ENCODE results near the gene TXNRD1. TPM values are rescaled to one million over a fixed set of nuclear protein-coding genes. Genes with fewer than 3 reads are reported as not detected.

The TXNRD1 gene
- total RNA-seq, 2 donors from 2014 or later: 35.9 to 36.6 TPM

GRCh38 chr12:104189915-104190555 lies 25.5 kb upstream of the TXNRD1 start:
- H3K4me1 ChIP-seq: peaks cover 8% of the 10 kb centered on the region
- H3K9me3 ChIP-seq: no peaks in the 10 kb centered on the region
- H3K4me3 ChIP-seq: no peak overlapping the region
- intact Hi-C loops (cut with DNase I): no loop called here
- no peak for ATAC-seq
- TF ChIP-seq CTCF (IDR thresholded peaks at IDR 0.05) (no peak), POLR2A (IDR thresholded peaks at IDR 0.05) (no peak)
- H3K27ac ChIP-seq: no peak overlapping the region
- H3K27me3 ChIP-seq: no peaks in the 10 kb centered on the region
- no peak for DNase-seq
- WGBS, 2 donors: 81 to 93% methylated on average over 2 of the region's 2 CpGs
- no peaks in the 10 kb centered on the region for H3K36me3 ChIP-seq (replicated peaks in 1 of 2; ENCODE audit: insufficient read depth in 1 of 2, low read depth in 2 of 2)

GRCh38 chr12:104190641-104191176 lies 24.9 kb upstream of the TXNRD1 start:
- WGBS, 2 donors: 93 to 97% methylated on average over 3 of the region's 3 CpGs
- ATAC-seq (no peak), DNase-seq (no peak)
- intact Hi-C loops (cut with DNase I): no loop called here
- Histone ChIP-seq H3K9me3 (no peaks in the 10 kb centered on the region), H3K27me3 (no peaks in the 10 kb centered on the region), H3K4me3 (no peak overlapping the region), H3K36me3 (replicated peaks in 1 of 2; ENCODE audit: insufficient read depth in 1 of 2, low read depth in 2 of 2) (no peaks in the 10 kb centered on the region), H3K4me1 (peaks cover 8% of the 10 kb centered on the region), H3K27ac (no peak overlapping the region)
- TF ChIP-seq POLR2A (IDR thresholded peaks at IDR 0.05) (no peak), CTCF (IDR thresholded peaks at IDR 0.05) (no peak)

GRCh38 chr12:104197264-104197663 lies 18.3 kb upstream of the TXNRD1 start:
- H3K27me3 ChIP-seq: no peaks in the 10 kb centered on the region
- H3K9me3 ChIP-seq: no peaks in the 10 kb centered on the region
- H3K4me1 ChIP-seq: no peaks in the 10 kb centered on the region
- 65 to 74% methylated on average over 2 of the region's 2 CpGs for WGBS, 2 donors
- TF ChIP-seq POLR2A (IDR thresholded peaks at IDR 0.05) (no peak), CTCF (IDR thresholded peaks at IDR 0.05) (no peak)
- ATAC-seq (no peak), DNase-seq (no peak)
- H3K27ac ChIP-seq: no peak overlapping the region
- intact Hi-C loops (cut with DNase I): no loop called here
- no peaks in the 10 kb centered on the region for H3K36me3 ChIP-seq (replicated peaks in 1 of 2; ENCODE audit: insufficient read depth in 1 of 2, low read depth in 2 of 2)
- no peak overlapping the region for H3K4me3 ChIP-seq

GRCh38 chr12:104199964-104200363 lies 15.6 kb upstream of the TXNRD1 start:
- WGBS, 2 donors: 42 to 56% methylated on average over 2 of the region's 2 CpGs

GRCh38 chr12:104201238-104202001 lies 14.2 kb upstream of the TXNRD1 start:
- no peaks in the 10 kb centered on the region for H3K4me1 ChIP-seq
- no peak overlapping the region for H3K4me3 ChIP-seq
- H3K27me3 ChIP-seq: no peaks in the 10 kb centered on the region
- H3K36me3 ChIP-seq (replicated peaks in 1 of 2; ENCODE audit: insufficient read depth in 1 of 2, low read depth in 2 of 2): no peaks in the 10 kb centered on the region
- no peak overlapping the region for H3K27ac ChIP-seq
- WGBS, 2 donors: 6 to 32% methylated on average over 1 to 3 of the region's 3 CpGs
- TF ChIP-seq POLR2A (IDR thresholded peaks at IDR 0.05) (no peak), CTCF (IDR thresholded peaks at IDR 0.05) (peak; percentile 72 to 90 (median 84))
- ATAC-seq (peak; percentile 66), DNase-seq (peak; percentile 46 to 61 (median 52))
- H3K9me3 ChIP-seq: no peaks in the 10 kb centered on the region
- intact Hi-C loops (cut with DNase I): loop anchor here (10.0 kb wide), 1 partner anchor 1183 kb away; no protein-coding TSS in a partner anchor

More at GRCh38 chr12:104199964-104200363, 15.6 kb upstream of the TXNRD1 start:
- Histone ChIP-seq H3K9me3 (no peaks in the 10 kb centered on the region), H3K27me3 (no peaks in the 10 kb centered on the region), H3K27ac (no peak overlapping the region), H3K4me1 (no peaks in the 10 kb centered on the region), H3K36me3 (replicated peaks in 1 of 2; ENCODE audit: insufficient read depth in 1 of 2, low read depth in 2 of 2) (no peaks in the 10 kb centered on the region), H3K4me3 (no peak overlapping the region)
- TF ChIP-seq POLR2A (IDR thresholded peaks at IDR 0.05): no peak
- no peak for DNase-seq
- ATAC-seq: no peak
- intact Hi-C loops (cut with DNase I): loop anchor here (10.0 kb wide), 1 partner anchor 1185 kb away; no protein-coding TSS in a partner anchor

Measured in body of pancreas (tissue), 4 donors.